Measurements from ENCODE around the gene SELENOS. TPM values are rescaled to one million over a fixed set of nuclear protein-coding genes. Genes with fewer than 3 reads are reported as not detected.

Gene SELENOS
- total and polyA plus RNA-seq, 2 donors from 2014 or later = 66.0 to 99.0 TPM

- peaks cover 0 to 7% (median 4%) of the 10 kb centered on the region in 3 donors for H3K4me1 ChIP-seq (ENCODE audit: control insufficient read depth in 2 of 3, insufficient read depth in 2 of 3, low read depth in 1 of 3, low read length in 3 of 3)
- no peak overlapping the region for H3K4me3 ChIP-seq (ENCODE audit: low read length in 3 of 3)
- no peaks in the 10 kb centered on the region for H3K27me3 ChIP-seq (ENCODE audit: control insufficient read depth, insufficient read depth, low read length)
- H3K9me3 ChIP-seq (ENCODE audit: control insufficient read depth in 2 of 3, insufficient read depth in 1 of 3, low read length in 3 of 3) = no peaks in the 10 kb centered on the region
- no peak for TF ChIP-seq CTCF (IDR thresholded peaks at IDR 0.05; ENCODE audit: borderline replicate concordance, extremely low read depth, insufficient read depth)
- FAIRE-seq (no peak), DNase-seq (no peak)
- intact Hi-C loops (cut with DNase I) = no loop called here
- H3K9ac ChIP-seq (ENCODE audit: low read length in 3 of 3) = no peak overlapping the region
- no peaks in the 10 kb centered on the region for H3K36me3 ChIP-seq (ENCODE audit: control insufficient read depth in 2 of 3, insufficient read depth in 3 of 3, low read length in 3 of 3)
- H3K27ac ChIP-seq (ENCODE audit: low read depth in 2 of 2, low read length in 2 of 2) = no peak overlapping the region
These were observed 14.7 kb downstream of the SELENOS start for GRCh38 chr15:101262551-101262950.

- Histone ChIP-seq H3K27ac (ENCODE audit: low read depth in 2 of 2, low read length in 2 of 2) (no peak overlapping the region), H3K9ac (ENCODE audit: low read length in 3 of 3) (no peak overlapping the region), H3K4me3 (ENCODE audit: low read length in 3 of 3) (no peak overlapping the region), H3K4me1 (ENCODE audit: control insufficient read depth in 2 of 3, insufficient read depth in 2 of 3, low read depth in 1 of 3, low read length in 3 of 3) (peaks cover 0 to 7% (median 4%) of the 10 kb centered on the region in 3 donors), H3K9me3 (ENCODE audit: control insufficient read depth in 2 of 3, insufficient read depth in 1 of 3, low read length in 3 of 3) (no peaks in the 10 kb centered on the region), H3K27me3 (ENCODE audit: control insufficient read depth, insufficient read depth, low read length) (no peaks in the 10 kb centered on the region), H3K36me3 (ENCODE audit: control insufficient read depth in 2 of 3, insufficient read depth in 3 of 3, low read length in 3 of 3) (no peaks in the 10 kb centered on the region)
- FAIRE-seq = peak; percentile 90
- TF ChIP-seq CTCF (IDR thresholded peaks at IDR 0.05; ENCODE audit: borderline replicate concordance, extremely low read depth, insufficient read depth) = peak; percentile 89
- intact Hi-C loops (cut with DNase I) = loop anchor here (5.0 kb wide), 2 partner anchors 171 to 246 kb away; no protein-coding TSS in a partner anchor
- peak in 4 of 5 donors; percentile 73 to 90 (median 81) for DNase-seq
These were observed 18.8 kb downstream of the SELENOS start for GRCh38 chr15:101258238-101259144.

- H3K9ac ChIP-seq (ENCODE audit: low read length in 3 of 3) = no peak overlapping the region
- intact Hi-C loops (cut with DNase I) = loop anchor here (5.0 kb wide), 2 partner anchors 169 to 244 kb away; no protein-coding TSS in a partner anchor
- no peak overlapping the region for H3K27ac ChIP-seq (ENCODE audit: low read depth in 2 of 2, low read length in 2 of 2)
- H3K9me3 ChIP-seq (ENCODE audit: control insufficient read depth in 2 of 3, insufficient read depth in 1 of 3, low read length in 3 of 3) = no peaks in the 10 kb centered on the region
- no peak for TF ChIP-seq CTCF (IDR thresholded peaks at IDR 0.05; ENCODE audit: borderline replicate concordance, extremely low read depth, insufficient read depth)
- H3K4me1 ChIP-seq (ENCODE audit: control insufficient read depth in 2 of 3, insufficient read depth in 2 of 3, low read depth in 1 of 3, low read length in 3 of 3) = peaks cover 0 to 11% (median 7%) of the 10 kb centered on the region in 3 donors
- no peaks in the 10 kb centered on the region for H3K36me3 ChIP-seq (ENCODE audit: control insufficient read depth in 2 of 3, insufficient read depth in 3 of 3, low read length in 3 of 3)
- DNase-seq (no peak), FAIRE-seq (no peak)
- no peaks in the 10 kb centered on the region for H3K27me3 ChIP-seq (ENCODE audit: control insufficient read depth, insufficient read depth, low read length)
- H3K4me3 ChIP-seq (ENCODE audit: low read length in 3 of 3) = no peak overlapping the region
These were observed 20.5 kb downstream of the SELENOS start for GRCh38 chr15:101256757-101257156.

Data from kidney (tissue), 14 donors.